OCI-LY3 (cell line): ENCODE measurements around the gene OBSL1.

Experiments used
- EZH2phosphoT487 ChIP-seq: fragments of 200-600 bp; shearing (Covaris generic); IDR thresholded peaks from 2 replicates; pipeline ENCODE4 v1.6.1; 2018; ENCODE audit warnings: antibody characterized with exemption, mixed run types, low read depth
- TF ChIP-seq, protein P1 (sequence below): fragments of 200-600, 300-600 bp; sonication (generic); IDR thresholded peaks from 2 replicates; pipeline ENCODE4 v1.5.1; 2014; ENCODE audit warnings: antibody characterized with exemption, low read length, low read depth

DNA sequence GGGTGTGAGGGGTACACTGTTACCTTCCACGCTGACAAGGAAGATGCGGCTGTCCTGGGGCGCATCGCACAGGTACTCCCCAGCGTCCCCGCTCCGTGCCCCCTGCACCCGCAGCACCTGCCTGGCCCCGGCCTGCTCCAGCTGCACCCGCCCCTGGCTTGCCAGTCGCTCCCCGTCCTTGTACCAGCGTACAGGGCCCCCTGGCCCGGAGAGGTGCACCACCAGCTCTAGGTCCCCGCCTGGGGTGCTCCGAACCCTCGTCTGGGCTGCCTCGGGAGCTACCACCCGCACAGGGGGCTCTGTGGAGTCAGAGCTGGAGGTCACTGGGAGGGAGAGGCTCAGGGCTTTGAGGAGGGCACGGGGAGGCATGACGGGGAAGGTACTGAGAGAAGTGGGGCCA lies 14.0 kb downstream of the OBSL1 start:
- TF ChIP-seq, protein P1, sequence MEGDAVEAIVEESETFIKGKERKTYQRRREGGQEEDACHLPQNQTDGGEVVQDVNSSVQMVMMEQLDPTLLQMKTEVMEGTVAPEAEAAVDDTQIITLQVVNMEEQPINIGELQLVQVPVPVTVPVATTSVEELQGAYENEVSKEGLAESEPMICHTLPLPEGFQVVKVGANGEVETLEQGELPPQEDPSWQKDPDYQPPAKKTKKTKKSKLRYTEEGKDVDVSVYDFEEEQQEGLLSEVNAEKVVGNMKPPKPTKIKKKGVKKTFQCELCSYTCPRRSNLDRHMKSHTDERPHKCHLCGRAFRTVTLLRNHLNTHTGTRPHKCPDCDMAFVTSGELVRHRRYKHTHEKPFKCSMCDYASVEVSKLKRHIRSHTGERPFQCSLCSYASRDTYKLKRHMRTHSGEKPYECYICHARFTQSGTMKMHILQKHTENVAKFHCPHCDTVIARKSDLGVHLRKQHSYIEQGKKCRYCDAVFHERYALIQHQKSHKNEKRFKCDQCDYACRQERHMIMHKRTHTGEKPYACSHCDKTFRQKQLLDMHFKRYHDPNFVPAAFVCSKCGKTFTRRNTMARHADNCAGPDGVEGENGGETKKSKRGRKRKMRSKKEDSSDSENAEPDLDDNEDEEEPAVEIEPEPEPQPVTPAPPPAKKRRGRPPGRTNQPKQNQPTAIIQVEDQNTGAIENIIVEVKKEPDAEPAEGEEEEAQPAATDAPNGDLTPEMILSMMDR, result no peak
- no peak for TF ChIP-seq EZH2phosphoT487
